Karpas-422 (cell line): Measurements from ENCODE around the gene NCKAP5. TPM values are rescaled to one million over a fixed set of nuclear protein-coding genes. Genes with fewer than 3 reads are reported as not detected.

Source experiments
- DNase-seq: peaks from one replicate; pipeline ENCODE4 v3.0.0-alpha.2; 2015
- H2AFZ ChIP-seq: fragments of 200-600 bp; sonication (generic); 2 replicates; pipeline ENCODE4 v1.6.1; 2014; ENCODE audit warnings: antibody characterized with exemption, low read length, mixed read lengths
- H3K27ac ChIP-seq: fragments of 200-600 bp; sonication (generic); 2 replicates; pipeline ENCODE4 v1.5.1; 2014; ENCODE audit warnings: mild to moderate bottlenecking, low read length, moderate library complexity
- H3K27me3 ChIP-seq: fragments of 200-600 bp; sonication (generic); 2 replicates; pipeline ENCODE4 v1.6.1; 2014; ENCODE audit warnings: low read length, mixed read lengths
- H3K36me3 ChIP-seq: fragments of 200-600 bp; sonication (generic); 2 replicates; pipeline ENCODE4 v1.6.1; 2014; ENCODE audit warnings: low read length, mixed read lengths; ENCODE audit not compliant: insufficient read depth
- H3K4me1 ChIP-seq: fragments of 200-600 bp; sonication (generic); 2 replicates; pipeline ENCODE4 v1.6.1; 2014; ENCODE audit warnings: mild to moderate bottlenecking, low read length, mixed read lengths
- H3K4me2 ChIP-seq: fragments of 200-600 bp; sonication (generic); 2 replicates; pipeline ENCODE4 v1.6.1; 2014; ENCODE audit warnings: low read length, low read depth, mild to moderate bottlenecking; ENCODE audit not compliant: poor library complexity, severe bottlenecking
- H3K4me3 ChIP-seq: fragments of 200-600 bp; sonication (generic); 2 replicates; pipeline ENCODE4 v1.5.1; 2014; ENCODE audit warnings: mild to moderate bottlenecking, antibody characterized with exemption, low read length, mixed read lengths
- H3K79me2 ChIP-seq: fragments of 200-600 bp; sonication (generic); 2 replicates; pipeline ENCODE4 v1.6.1; 2014; ENCODE audit warnings: mild to moderate bottlenecking, low read length, mixed read lengths
- H3K9ac ChIP-seq: fragments of 200-600 bp; sonication (generic); 2 replicates; pipeline ENCODE4 v1.6.0; 2014; ENCODE audit warnings: low read length
- H3K9me2 ChIP-seq: fragments of 200-600 bp; sonication (generic), shearing (Covaris generic); replicated peaks from 2 replicates; pipeline ENCODE4 v1.6.0; 2014; ENCODE audit warnings: mild to moderate bottlenecking, low read length, moderate library complexity; ENCODE audit not compliant: insufficient read depth
- H3K9me3 ChIP-seq: fragments of 300-700, 200-600 bp; sonication (generic); 2 replicates; pipeline ENCODE4 v1.6.1; 2014; ENCODE audit warnings: low read length, mixed read lengths
- H4K20me1 ChIP-seq: fragments of 200-600 bp; sonication (generic); 2 replicates; pipeline ENCODE4 v1.6.1; 2014; ENCODE audit warnings: mild to moderate bottlenecking, antibody characterized with exemption, low read length, low read depth; ENCODE audit not compliant: insufficient read depth
- total RNA-seq: library from RNA; depleted of rRNA; stranded (reverse); fragments of >200 nt; shearing (Covaris generic); gene quantifications from 2 replicates; pipeline ENCODE4 v1.2.3, GENCODE V29; 2014; ENCODE audit warnings: low replicate concordance

Gene NCKAP5
- total RNA-seq, 1 experiment from 2014 or later = not detected

GRCh38 chr2:133380991-133381390 lies 187.3 kb downstream of the NCKAP5 start:
- no peak overlapping the region for H3K4me3 ChIP-seq
- H3K4me1 ChIP-seq = no peaks in the 10 kb centered on the region
- no peaks in the 10 kb centered on the region for H4K20me1 ChIP-seq
- H3K9me3 ChIP-seq = no peaks in the 10 kb centered on the region
- H3K4me2 ChIP-seq = no peak overlapping the region
- no peak overlapping the region for H2AFZ ChIP-seq
- H3K27me3 ChIP-seq = no peaks in the 10 kb centered on the region
- no peak overlapping the region for H3K9ac ChIP-seq
- no peak overlapping the region for H3K27ac ChIP-seq
- H3K79me2 ChIP-seq = no peaks in the 10 kb centered on the region
- no peaks in the 10 kb centered on the region for H3K9me2 ChIP-seq
- H3K36me3 ChIP-seq = no peaks in the 10 kb centered on the region
- no peak for DNase-seq

- H3K9me2 ChIP-seq = no peaks in the 10 kb centered on the region
- H3K27me3 ChIP-seq = no peaks in the 10 kb centered on the region
- H3K36me3 ChIP-seq = no peaks in the 10 kb centered on the region
- no peaks in the 10 kb centered on the region for H3K4me1 ChIP-seq
- H3K79me2 ChIP-seq = no peaks in the 10 kb centered on the region
- H3K4me2 ChIP-seq = no peak overlapping the region
- H3K9ac ChIP-seq = no peak overlapping the region
- no peaks in the 10 kb centered on the region for H3K9me3 ChIP-seq
- H4K20me1 ChIP-seq = no peaks in the 10 kb centered on the region
- H3K27ac ChIP-seq = no peak overlapping the region
- DNase-seq = no peak
- no peak overlapping the region for H3K4me3 ChIP-seq
- no peak overlapping the region for H2AFZ ChIP-seq
Observed at GRCh38 chr2:133378928-133379549, 189.2 kb downstream of the NCKAP5 start.

DNA sequence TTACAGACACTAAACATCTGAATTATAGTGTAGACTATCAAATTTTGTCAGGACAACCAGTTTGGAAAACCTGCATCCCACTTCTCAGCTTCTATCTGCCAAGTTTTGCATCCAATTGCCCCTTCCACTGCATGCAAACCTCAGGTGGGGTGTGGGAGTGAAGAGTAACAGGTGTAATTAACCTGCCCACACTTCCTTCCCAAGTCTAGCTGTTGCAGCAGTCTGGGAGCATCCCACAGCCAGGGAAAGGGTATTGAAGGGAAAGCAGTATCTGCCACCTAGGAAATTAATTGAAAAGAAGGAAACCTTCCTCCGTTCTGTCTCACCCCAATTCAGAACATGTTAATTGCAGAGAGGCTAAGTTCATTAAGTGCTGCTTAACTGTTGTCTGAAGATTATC lies 189.9 kb downstream of the NCKAP5 start:
- Histone ChIP-seq H3K4me3 (no peak overlapping the region), H4K20me1 (no peaks in the 10 kb centered on the region), H3K4me1 (no peaks in the 10 kb centered on the region), H3K27ac (no peak overlapping the region), H3K36me3 (no peaks in the 10 kb centered on the region), H3K9me2 (no peaks in the 10 kb centered on the region), H2AFZ (no peak overlapping the region), H3K4me2 (no peak overlapping the region), H3K27me3 (no peaks in the 10 kb centered on the region), H3K9ac (no peak overlapping the region), H3K79me2 (no peaks in the 10 kb centered on the region), H3K9me3 (no peaks in the 10 kb centered on the region)
- no peak for DNase-seq

DNA sequence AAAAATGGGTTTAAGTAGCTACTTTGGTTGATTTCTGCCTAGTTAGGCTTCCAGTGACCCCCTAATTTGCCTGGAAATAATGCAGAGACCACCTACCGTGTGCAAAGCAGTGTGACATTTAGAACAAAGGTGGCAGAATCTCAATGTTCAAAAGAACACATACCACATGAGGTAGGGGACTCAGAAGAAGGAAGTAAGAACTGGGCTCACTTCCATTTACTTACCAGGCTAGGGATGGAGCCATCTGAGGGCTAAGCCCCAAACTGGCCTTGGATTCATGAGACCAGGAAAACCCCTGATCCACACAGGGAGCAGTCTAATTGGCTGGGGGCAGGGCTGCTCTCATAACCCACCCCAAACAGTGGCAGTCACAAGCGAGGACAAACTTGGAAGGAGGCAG lies 190.7 kb downstream of the NCKAP5 start:
- no peaks in the 10 kb centered on the region for H3K9me3 ChIP-seq

DNA sequence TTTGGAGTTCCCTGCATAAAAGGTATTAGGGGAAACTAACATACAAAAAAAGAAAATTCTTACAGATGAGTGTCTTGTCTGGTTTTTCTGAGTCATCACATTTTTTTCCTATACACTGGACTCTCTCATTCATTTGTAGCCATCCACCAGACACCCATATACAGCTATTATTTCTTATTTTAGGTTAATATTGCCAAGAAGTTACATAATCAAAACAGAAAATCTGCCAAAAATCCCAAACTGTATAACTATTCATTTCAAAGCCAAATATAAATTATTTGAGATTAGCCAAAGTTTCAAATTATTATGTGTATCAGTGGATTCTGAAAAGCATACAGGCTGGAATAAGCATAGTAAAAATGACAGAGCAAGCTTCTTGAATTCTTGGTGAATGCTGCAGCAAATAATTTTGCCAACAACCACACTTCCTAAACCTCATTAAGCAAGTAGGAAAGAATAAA lies 191.2 kb downstream of the NCKAP5 start:
- Histone ChIP-seq H4K20me1 (no peaks in the 10 kb centered on the region), H3K27ac (no peak overlapping the region), H2AFZ (no peak overlapping the region), H3K79me2 (no peaks in the 10 kb centered on the region), H3K9me2 (no peaks in the 10 kb centered on the region), H3K9me3 (no peaks in the 10 kb centered on the region), H3K36me3 (no peaks in the 10 kb centered on the region), H3K4me1 (no peaks in the 10 kb centered on the region), H3K4me3 (no peak overlapping the region), H3K27me3 (no peaks in the 10 kb centered on the region), H3K4me2 (no peak overlapping the region), H3K9ac (no peak overlapping the region)
- DNase-seq = no peak

More for the DNA sequence above, 190.7 kb downstream of the NCKAP5 start:
- H3K4me3 ChIP-seq = no peak overlapping the region
- DNase-seq = no peak
- H3K4me1 ChIP-seq = no peaks in the 10 kb centered on the region
- no peaks in the 10 kb centered on the region for H3K9me2 ChIP-seq
- no peak overlapping the region for H3K4me2 ChIP-seq
- H3K9ac ChIP-seq = no peak overlapping the region
- H3K27ac ChIP-seq = no peak overlapping the region
- H3K27me3 ChIP-seq = no peaks in the 10 kb centered on the region
- H2AFZ ChIP-seq = no peak overlapping the region
- H3K36me3 ChIP-seq = no peaks in the 10 kb centered on the region
- no peaks in the 10 kb centered on the region for H3K79me2 ChIP-seq
- H4K20me1 ChIP-seq = no peaks in the 10 kb centered on the region

GRCh38 chr2:133374781-133375180 lies 193.5 kb downstream of the NCKAP5 start:
- Histone ChIP-seq H3K27ac (no peak overlapping the region), H3K27me3 (no peaks in the 10 kb centered on the region), H3K9me2 (no peaks in the 10 kb centered on the region), H3K9ac (no peak overlapping the region), H3K4me1 (no peaks in the 10 kb centered on the region), H2AFZ (no peak overlapping the region), H3K4me3 (no peak overlapping the region), H3K79me2 (no peaks in the 10 kb centered on the region), H4K20me1 (no peaks in the 10 kb centered on the region), H3K36me3 (no peaks in the 10 kb centered on the region), H3K9me3 (no peaks in the 10 kb centered on the region), H3K4me2 (no peak overlapping the region)
- no peak for DNase-seq

DNA sequence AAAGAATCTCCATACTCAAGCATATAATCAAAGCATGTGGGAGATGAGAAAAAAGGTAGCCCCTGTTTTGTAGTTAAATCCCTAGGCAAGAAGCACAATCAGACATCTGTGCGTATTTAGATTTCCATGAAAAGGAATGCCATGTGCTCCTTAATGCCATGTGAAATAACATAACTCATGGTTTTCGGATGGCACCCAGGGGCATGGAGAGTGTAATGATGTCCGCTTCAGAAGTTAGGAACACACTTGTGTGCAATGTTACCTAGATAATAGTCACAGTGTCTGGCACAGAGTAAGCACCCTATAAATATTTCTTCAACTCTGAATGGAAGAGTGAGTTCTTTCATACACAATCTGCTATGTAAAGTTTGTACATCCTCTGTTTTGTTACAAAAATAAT lies 197.0 kb downstream of the NCKAP5 start:
- Histone ChIP-seq H3K27ac (no peak overlapping the region), H3K9ac (no peak overlapping the region), H3K4me2 (no peak overlapping the region), H2AFZ (no peak overlapping the region), H3K27me3 (no peaks in the 10 kb centered on the region), H3K4me3 (no peak overlapping the region), H4K20me1 (no peaks in the 10 kb centered on the region), H3K9me2 (no peaks in the 10 kb centered on the region), H3K36me3 (no peaks in the 10 kb centered on the region), H3K79me2 (no peaks in the 10 kb centered on the region), H3K9me3 (no peaks in the 10 kb centered on the region), H3K4me1 (no peaks in the 10 kb centered on the region)
- no peak for DNase-seq

GRCh38 chr2:133369901-133370658 lies 198.2 kb downstream of the NCKAP5 start:
- H3K27ac ChIP-seq = no peak overlapping the region
- H3K4me3 ChIP-seq = no peak overlapping the region
- no peaks in the 10 kb centered on the region for H3K27me3 ChIP-seq
- no peak overlapping the region for H2AFZ ChIP-seq
- no peaks in the 10 kb centered on the region for H3K36me3 ChIP-seq
- H3K4me2 ChIP-seq = no peak overlapping the region
- H3K4me1 ChIP-seq = no peaks in the 10 kb centered on the region
- no peaks in the 10 kb centered on the region for H3K9me2 ChIP-seq
- H3K9me3 ChIP-seq = no peaks in the 10 kb centered on the region
- no peak overlapping the region for H3K9ac ChIP-seq
- H3K79me2 ChIP-seq = no peaks in the 10 kb centered on the region
- no peaks in the 10 kb centered on the region for H4K20me1 ChIP-seq
- no peak for DNase-seq
